GM18505 (cell line): ENCODE measurements around the gene CT47C1.

Experiments used
- ATAC-seq: cut with Tn5 transposase; IDR thresholded peaks from one replicate; pipeline ENCODE4 v1.9.1; 2021; ENCODE audit not compliant: unreplicated experiment
- POLR2A ChIP-seq: IDR thresholded peaks from 4 replicates; pipeline ENCODE4 v1.6.1; 2011; ENCODE audit warnings: borderline replicate concordance; ENCODE audit not compliant: insufficient read depth, insufficient read length; ENCODE audit errors: extremely low read depth

The CT47C1 gene

GRCh38 chrX:119062750-119063374, 9.9 kb upstream of the CT47C1 start:
- TF ChIP-seq POLR2A, result no peak
- ATAC-seq, result no peak

GRCh38 chrX:119063428-119063827, 9.4 kb upstream of the CT47C1 start:
- ATAC-seq, result no peak
- no peak for TF ChIP-seq POLR2A

GRCh38 chrX:119067023-119067739, 5.6 kb upstream of the CT47C1 start:
- peak; percentile 47 for ATAC-seq
- no peak for TF ChIP-seq POLR2A

GRCh38 chrX:119069128-119069527, 3.7 kb upstream of the CT47C1 start:
- no peak for TF ChIP-seq POLR2A
- no peak for ATAC-seq

- TF ChIP-seq POLR2A, result no peak
- no peak for ATAC-seq
These were observed 3.0 kb upstream of the CT47C1 start for GRCh38 chrX:119069762-119070161.

GRCh38 chrX:119071381-119071780, 1.4 kb upstream of the CT47C1 start:
- TF ChIP-seq POLR2A, result no peak
- ATAC-seq, result peak; percentile 85

GRCh38 chrX:119073200-119073905, 560 bp downstream of the CT47C1 start:
- ATAC-seq, result no peak
- no peak for TF ChIP-seq POLR2A

- ATAC-seq, result no peak
- no peak for TF ChIP-seq POLR2A
These were observed 1.1 kb downstream of the CT47C1 start for GRCh38 chrX:119073911-119074310.

GRCh38 chrX:119075270-119076025, 2.7 kb downstream of the CT47C1 start:
- no peak for TF ChIP-seq POLR2A
- no peak for ATAC-seq

- no peak for TF ChIP-seq POLR2A
- no peak for ATAC-seq
These were observed 9.5 kb downstream of the CT47C1 start for GRCh38 chrX:119082278-119082677.

GRCh38 chrX:119084766-119085165, 12.0 kb downstream of the CT47C1 start:
- ATAC-seq, result no peak
- no peak for TF ChIP-seq POLR2A

- ATAC-seq, result no peak
- no peak for TF ChIP-seq POLR2A
These were observed 14.3 kb downstream of the CT47C1 start for GRCh38 chrX:119087121-119087520.

GRCh38 chrX:119089619-119090018, 16.8 kb downstream of the CT47C1 start:
- ATAC-seq, result no peak
- TF ChIP-seq POLR2A, result no peak
